ENCODE data around the gene SEC24D.
A peak's percentile ranks its signal among the peaks of the same experiment; 100 is the strongest.

The SEC24D gene

GRCh38 chr4:118746251-118746919 is 89.5 kb downstream of the SEC24D start:
- no peak for DNase-seq

- DNase-seq: no peak
Measured at GRCh38 chr4:118745357-118745756, 90.6 kb downstream of the SEC24D start.

GRCh38 chr4:118743867-118744266 is 92.1 kb downstream of the SEC24D start:
- no peak for DNase-seq

- no peak for DNase-seq
Measured at GRCh38 chr4:118742050-118742449, 93.9 kb downstream of the SEC24D start.

- DNase-seq: no peak
Measured at GRCh38 chr4:118741301-118741855, 94.5 kb downstream of the SEC24D start.

- peak; percentile 10 for DNase-seq
Measured at GRCh38 chr4:118740869-118741268, 95.1 kb downstream of the SEC24D start.

- no peak for DNase-seq
Measured at GRCh38 chr4:118739022-118739713, 96.8 kb downstream of the SEC24D start.

GRCh38 chr4:118738090-118738489 is 97.8 kb downstream of the SEC24D start:
- no peak for DNase-seq

- no peak for DNase-seq
Measured at GRCh38 chr4:118736900-118737299, 99.0 kb downstream of the SEC24D start.

- no peak for DNase-seq
Measured at GRCh38 chr4:118734491-118735205, 101.3 kb downstream of the SEC24D start.

- no peak for DNase-seq
Measured at GRCh38 chr4:118732591-118733330, 103.2 kb downstream of the SEC24D start.

GRCh38 chr4:118730683-118731082 is 105.2 kb downstream of the SEC24D start:
- DNase-seq: no peak

GRCh38 chr4:118729287-118730286 is 106.3 kb downstream of the SEC24D start:
- peak; percentile 2 for DNase-seq

- no peak for DNase-seq
Measured at GRCh38 chr4:118727360-118727759, 108.6 kb downstream of the SEC24D start.

GRCh38 chr4:118723369-118723768 is 112.6 kb downstream of the SEC24D start:
- no peak for DNase-seq

GRCh38 chr4:118721752-118722151 is 114.2 kb downstream of the SEC24D start:
- no peak for DNase-seq

- no peak for DNase-seq
Measured at GRCh38 chr4:118718511-118719170, 117.3 kb downstream of the SEC24D start.

- no peak for DNase-seq
Measured at GRCh38 chr4:118716304-118716703, 119.6 kb downstream of the SEC24D start.

GRCh38 chr4:118714682-118715081 is 121.2 kb downstream of the SEC24D start:
- DNase-seq: no peak

GRCh38 chr4:118712872-118713271 is 123.1 kb downstream of the SEC24D start:
- DNase-seq: peak; percentile 26

GRCh38 chr4:118711052-118711451 is 124.9 kb downstream of the SEC24D start:
- DNase-seq: no peak

Data from activated CD4-positive, alpha-beta T cell treated with anti-CD3 and anti-CD28 coated beads, Interleukin-2, Interleukin-6, amounts not matched to agents 100 ng/mL and 50 ng/mL, durations not matched to agents 16 hours and 8 hours (primary cell).